Measurements from ENCODE around the gene ACTL7A.

ACTL7A gene

DNA sequence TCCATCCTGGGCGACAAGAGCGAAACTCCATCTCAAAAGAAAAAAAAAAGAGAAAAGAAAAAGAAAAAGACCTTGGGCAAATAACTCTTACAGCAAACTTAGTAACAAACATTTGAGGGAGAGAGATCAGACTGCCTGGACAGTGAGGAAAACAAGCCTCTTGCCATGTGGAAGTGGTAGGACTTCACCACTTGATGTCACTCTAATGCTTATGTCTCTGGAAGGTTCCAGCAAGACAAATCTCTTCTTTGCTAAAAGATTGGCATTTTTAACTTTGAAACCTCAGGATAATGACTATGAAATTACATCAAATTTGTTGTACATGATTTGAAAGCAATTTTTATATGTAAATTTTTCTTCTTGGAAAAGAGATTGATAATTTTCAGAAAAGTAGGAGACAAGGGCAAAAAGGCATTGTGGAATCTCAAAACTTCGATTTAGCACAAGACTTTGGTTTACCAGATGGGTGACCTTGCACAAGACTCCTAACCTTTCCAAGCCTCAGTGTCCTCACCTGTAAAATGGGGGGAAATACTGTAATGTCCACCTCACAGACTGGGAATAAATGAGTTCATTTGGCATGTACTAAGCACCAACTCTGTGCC, 11.7 kb upstream of the ACTL7A start:
- no peak for DNase-seq

DNA sequence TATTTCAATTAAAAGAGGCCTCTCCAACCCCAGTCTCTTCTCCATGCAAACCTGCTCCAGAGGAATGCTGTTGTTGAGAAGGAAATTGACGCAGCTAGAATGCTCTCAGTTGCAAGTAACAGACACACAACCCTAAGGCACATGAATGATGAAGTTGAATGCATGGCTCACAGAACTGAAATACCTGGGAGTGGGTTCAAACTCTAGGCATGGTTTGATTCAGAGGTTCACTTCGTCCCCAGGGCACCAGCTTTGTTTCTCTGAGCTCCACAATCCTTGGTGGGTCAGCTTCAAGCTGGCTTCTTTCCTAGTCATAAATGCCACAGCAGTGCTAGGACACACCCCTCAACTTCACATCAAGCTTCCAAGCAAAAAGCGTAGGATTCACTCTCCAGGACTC, 10.9 kb upstream of the ACTL7A start:
- no peak for DNase-seq

DNA sequence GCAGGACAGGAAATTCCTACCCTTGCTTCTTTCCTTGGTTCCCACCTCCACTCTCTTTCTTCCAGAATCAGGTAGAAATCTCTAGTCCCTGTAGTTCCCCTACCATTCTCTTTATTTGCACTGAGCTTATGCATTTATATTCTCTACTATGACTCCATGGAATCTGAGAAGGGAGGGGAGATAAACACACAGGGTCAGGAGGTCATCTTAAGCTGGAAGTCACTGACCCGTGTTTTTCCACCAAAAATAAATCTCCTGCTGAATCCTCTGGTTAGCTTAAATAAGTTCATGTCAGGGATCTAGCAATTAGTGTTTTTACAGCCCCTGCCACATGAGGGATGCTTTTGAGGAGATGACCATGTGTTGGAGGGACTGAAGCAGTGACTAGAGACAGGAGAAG, 10.0 kb upstream of the ACTL7A start:
- DNase-seq = no peak

DNA sequence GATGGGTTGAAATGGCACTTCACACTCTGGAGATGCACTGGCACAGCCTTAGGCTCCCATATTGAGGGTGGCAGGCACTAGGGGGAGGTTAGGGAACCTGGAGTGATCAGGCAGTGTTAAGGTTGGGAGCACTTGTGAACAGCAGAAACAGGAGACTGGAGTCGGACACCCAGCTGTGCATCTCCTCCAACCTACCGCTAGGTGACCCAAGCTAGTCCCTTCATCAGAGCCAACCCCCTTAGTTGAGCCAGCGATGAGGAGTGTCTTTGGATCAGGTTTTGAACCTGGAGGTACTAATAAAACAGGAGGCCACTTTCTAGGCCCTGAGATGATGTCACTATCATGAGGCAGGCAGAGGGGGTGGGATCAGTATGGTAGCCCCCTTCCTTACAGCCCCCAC, 8.0 kb upstream of the ACTL7A start:
- no peak for DNase-seq

DNA sequence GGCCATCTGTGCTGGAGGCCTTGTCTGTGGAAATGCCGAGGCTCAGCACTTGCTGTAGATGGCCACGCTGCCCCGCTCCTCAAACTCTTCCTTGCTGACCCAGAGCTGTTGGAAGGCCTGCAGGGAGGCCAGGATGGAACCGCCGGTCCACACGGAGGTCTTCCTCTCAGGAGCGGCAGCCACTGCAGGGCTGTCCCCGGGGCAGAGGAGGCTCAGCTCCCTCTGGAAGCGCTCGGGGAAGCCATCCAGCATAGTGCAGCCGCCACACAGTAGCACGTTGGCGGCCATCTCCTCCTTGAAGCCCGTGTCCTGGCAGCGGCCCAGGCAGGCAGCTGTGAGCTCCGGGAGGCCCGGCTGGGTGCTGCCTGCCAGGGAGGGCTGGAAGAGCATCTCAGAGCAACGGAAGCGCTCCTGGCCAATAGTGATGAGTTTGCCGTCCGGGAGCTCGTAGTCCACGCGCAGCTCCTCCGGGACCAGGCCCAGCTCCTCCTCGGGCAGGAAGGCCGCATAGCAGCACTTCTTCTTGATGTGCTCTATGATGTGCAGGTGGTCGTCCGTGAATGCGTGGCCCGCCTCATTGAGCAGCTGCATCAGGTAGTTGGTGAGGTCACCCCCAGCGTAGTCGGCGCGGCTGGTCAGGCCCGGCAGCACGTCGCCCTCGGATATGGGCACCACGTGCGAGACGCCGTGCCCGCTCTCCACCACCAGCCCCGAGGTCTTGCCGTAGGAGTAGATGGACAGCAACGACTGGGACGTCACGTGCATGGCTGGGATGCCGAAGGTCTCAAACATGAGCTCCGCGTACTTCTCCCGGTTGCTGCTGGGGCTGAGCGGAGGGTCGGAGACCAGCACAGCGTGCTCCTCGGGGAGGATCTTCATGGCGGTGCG, 7.2 kb upstream of the ACTL7A start:
- no peak for DNase-seq

DNA sequence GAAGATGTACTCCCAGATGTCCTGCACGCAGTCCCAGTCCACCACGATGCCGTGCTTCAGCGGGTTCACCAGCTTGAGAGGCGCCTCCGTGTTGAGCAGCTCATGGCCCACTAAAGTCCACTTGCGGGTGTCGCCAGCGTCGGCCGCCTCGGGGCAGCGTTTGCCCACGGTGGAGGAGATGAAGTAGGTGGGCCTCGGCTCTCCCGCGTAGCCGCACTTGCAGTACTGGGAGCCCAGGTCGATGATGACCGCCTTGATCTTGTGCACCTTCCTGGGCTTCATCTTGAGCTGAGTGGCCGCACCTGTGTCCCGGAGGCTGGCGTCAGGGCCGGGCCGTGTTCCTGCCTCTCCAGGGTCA, 6.6 kb upstream of the ACTL7A start:
- DNase-seq = no peak

DNA sequence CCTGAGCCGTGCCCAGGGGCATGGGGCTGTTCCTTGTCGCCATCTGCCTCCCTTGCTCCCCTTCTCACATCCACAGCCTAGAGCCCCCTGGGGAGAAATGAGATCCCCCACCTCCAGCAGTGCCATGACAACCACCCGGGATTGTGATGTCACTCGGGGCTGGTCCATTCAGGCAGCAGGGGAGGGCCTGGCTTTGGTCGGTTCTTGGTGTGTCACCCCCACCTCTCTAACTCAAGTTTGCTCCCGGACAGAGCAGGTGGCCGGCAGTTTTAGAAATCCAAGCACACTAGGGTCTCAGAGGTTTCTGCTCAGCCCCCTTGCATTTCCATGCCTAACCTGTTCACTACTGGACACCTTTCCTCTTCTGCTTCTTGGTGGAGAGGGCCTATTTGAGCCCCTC, 6.2 kb upstream of the ACTL7A start, which contains the start of gene ACTL7B:
Gene ACTL7B (minus strand): TSS at position 99 of the 400 bp plus-strand sequence. CDS start 56 bp downstream, at position 43.
- no peak for DNase-seq

DNA sequence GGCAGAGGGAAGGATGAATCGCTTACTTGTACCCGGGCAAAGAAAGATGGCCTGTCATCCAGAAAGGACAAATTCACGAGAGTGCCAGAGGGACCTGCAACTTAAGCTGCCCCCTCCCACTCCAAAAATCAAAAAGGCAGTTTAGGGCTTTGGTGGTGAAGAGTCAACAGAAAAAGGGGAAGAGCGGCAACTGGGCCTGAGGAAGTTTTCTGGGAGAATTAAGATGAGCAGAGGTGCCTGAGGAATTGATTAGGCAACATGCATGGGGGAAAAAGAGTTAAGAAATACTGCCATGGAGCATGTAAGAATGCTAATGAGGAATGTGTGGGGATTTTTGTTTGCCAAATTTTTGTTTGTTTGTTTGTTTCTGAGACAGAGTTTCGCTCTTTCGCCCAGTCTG, 4.5 kb upstream of the ACTL7A start:
- no peak for DNase-seq

DNA sequence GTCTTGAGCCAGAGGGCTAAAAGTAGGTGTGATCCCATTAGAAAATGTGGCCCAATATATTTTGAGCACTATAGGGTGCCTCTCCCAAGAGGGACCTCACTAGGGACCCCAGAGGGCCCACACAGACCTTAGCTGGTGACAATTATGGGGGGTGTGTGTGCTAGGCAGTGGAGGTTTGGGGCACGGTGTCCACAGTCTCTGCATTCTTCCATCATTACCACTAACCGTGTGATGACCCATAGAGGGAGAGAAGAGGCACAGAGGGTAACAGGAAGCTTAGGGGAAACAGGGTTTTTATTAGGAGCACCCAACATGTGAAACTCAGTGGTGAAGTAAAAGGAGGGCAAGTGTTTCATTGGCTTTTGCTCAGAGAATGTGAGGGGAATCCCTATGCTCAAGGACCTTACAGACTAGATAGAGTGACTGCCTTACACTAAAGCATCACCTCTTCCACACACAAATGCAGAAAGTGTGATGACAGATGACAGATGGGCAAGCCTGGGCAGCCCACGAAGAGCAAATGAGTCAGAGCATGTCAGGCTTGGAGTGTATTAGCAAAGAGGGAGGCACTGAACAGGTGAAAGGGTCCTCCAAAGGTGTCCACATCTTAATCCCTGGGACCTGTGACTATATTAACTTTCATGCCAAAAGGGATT, 2.5 kb upstream of the ACTL7A start:
- no peak for DNase-seq

DNA sequence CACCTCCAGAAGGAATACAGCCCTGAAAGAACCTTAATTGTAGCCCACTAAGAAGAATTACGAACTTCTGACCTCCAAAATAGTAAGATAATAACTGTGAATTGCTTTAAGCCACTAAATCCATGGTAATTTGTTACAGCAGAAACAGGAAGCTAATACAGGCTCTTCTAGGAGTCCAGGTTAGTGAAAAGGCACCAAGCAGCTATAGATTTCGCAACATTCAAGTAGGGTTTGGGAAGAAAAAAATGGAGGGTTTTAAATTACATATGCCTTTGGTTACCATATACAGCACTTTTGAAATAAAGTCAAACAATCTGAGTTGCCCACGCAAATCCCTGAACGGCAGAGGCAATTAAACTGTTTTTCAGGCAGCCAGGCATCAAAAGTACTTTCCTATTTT, 1.7 kb upstream of the ACTL7A start:
- DNase-seq = no peak

DNA sequence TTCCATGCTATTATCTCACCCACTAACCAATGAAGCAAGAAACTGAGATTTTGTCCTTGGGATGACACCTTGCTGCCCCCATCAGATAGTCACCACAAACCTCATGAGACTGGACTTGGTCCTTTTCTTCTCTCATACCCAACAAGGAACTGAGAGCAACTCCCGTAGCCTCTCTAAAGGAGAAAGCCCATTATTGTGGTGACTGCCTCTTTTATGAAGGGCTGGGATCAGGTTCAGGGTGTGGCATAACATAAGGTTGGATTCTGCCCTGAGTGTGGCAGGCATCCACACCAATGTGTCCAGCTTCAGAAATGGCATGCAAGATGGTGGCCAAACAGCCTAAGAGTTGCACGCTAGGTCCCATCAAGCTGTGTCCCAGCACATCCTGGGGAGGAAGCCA, 1.3 kb upstream of the ACTL7A start:
- DNase-seq = no peak

DNA sequence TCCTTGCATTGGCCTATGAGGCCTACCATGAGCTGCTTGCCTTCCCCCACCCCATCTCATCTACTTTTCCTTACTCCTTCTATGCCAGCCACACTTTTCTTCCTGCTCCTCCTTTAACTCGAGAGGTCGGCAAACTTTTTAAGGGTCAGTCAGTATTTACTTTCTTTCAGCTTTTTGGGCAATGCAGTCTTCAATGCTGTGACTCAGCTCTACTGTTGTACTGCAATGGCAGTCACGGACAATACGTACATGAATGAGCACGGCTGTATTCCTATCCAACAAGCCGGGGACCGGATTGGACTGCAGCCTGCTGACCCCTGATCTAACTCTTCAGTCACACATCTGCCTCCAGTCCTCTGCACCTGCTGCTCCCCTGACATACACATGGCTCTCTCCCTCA, 602 bp upstream of the ACTL7A start:
- no peak for DNase-seq

DNA sequence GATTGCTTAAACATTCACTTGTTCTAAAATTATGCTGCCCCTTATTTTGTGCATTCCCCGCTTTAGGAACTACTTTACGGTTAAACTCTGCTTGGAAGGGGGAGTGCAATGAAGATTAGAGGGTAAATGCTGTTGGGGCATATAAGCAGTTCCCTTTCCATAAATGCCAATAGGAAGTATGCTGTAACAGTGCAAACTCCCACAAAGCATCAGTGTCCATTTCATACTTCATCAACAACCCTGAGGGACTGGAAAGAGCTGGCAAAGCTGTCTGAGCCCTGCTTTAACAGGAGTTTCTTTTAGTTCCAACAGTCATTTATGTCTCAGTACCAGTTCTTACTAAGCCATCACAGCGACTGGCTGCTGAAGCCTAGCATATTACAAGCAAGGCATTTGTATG, 1.8 kb downstream of the ACTL7A start:
- no peak for DNase-seq

DNA sequence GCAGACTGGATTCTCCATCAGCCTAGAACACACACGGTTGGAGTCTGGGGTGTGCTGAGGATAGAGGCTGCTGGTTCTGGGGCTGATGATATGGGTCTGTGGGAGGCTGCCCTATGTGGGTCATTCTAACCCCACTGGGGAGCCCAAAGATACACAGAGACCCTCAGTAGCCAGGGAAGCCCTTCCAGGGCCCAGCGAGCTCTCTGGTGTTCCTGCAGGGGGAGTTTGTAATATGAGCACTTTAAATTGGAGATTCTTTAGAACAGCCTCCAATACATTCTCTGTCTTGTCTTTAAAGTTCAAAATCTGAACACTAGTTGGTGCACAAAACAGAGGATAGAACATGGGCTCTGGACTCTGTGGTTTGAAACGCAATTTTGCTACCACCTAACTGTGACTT, 2.4 kb downstream of the ACTL7A start:
- DNase-seq = no peak

DNA sequence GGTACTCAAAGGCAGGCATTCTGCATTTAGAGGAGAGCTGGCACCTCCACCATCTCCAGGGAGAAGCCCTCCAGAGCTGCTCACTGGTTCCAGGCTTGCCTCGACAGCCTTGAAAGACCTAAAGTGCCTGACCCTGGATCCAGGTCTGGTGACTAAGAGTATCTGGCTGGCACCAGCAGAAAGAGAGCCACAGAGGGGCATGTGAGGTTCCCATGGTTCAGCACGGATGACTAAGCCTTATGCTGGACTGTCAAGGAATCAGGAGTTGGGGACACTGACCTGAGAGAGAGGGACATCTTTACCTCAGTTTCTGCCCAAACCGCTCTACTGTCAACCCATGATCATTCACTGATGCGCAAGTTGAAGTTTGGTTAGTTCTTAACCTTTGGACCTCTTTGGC, 3.0 kb downstream of the ACTL7A start:
- DNase-seq = no peak

DNA sequence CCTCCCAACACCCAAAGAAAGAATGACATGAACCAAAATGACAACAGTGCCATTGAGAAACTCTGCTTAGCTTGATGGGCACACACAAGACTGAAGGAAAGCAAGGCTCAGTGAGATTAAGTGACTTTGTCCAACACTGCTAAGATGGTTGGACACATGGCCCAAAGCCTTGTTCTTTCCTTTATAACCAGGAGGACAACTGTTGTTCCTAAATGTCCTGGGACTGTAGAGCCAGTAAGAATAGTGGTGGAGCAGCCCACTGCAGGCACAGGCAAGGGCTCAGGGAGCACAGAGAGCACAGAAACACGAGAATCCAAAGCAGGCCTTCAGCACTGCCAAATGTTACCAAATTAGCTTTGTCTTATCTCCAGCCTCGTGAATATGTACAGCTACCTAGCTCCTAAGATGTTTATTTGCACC, 3.9 kb downstream of the ACTL7A start:
- no peak for DNase-seq

DNA sequence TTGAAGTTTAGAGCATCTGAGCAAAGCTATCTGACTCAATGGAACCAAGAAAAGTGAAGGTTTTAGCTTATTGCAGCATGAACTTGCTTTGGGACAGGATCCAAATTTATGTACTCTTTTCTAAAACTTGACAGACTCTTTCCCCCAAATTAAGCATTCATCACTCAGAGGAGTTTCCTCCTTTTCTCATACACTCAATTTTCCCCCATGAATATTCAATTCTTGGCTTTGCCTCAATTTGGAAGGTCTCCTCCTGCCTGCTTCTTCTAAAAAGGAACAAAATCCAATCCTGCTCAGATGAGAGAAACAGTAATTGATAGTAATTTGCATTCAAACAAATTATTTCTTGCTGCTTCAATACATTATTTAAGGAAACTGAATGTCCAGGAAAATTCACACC, 5.0 kb downstream of the ACTL7A start:
- DNase-seq = no peak

DNA sequence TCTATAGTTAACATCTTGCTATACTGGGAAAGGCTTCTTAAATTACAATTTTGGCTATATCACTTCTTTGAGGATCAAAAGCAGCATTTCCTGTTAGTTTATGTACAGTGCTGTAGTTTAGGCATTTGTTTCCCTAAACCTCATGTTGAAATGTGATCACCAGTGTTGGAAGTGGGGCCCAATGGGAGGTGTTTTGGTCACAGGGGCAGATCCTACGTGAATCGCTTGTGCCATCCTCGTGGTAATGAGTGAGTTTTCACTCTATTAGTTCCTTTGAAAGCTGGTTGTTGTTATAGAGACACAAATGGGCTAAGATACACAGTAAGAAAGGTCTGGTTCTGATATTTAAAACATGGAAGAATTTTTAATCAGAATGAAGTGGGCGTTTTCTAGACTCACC, 5.8 kb downstream of the ACTL7A start:
- DNase-seq = no peak

DNA sequence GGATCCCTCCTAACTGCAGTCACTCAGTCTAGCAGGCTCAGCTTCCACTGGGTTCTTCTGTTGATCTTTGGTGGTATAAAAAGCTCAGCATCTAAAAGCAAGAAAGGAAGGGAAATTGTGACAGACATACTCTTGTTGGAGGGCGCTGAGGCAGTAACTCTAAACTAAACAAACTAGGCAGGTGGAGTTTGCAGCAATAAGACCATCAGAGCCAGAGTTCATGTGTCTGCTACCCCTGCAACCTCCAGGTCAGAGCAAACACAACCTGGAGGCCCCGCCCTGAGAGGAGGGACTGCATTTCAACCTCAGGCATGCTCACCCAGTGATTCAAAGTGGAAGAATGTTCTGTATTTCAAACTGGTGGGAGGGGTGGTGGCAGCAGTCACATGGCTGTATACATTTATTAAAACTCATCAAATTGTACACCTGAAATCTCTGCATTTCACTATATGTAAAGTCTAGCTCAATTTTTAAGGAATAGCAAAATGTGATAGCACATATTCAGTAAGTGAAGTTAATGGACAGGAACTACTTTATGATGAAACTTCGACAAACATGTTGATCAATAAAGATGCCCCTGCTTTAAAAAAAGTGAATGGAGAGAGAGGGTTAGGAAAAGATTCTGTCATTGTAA, 7.1 kb downstream of the ACTL7A start:
- no peak for DNase-seq

DNA sequence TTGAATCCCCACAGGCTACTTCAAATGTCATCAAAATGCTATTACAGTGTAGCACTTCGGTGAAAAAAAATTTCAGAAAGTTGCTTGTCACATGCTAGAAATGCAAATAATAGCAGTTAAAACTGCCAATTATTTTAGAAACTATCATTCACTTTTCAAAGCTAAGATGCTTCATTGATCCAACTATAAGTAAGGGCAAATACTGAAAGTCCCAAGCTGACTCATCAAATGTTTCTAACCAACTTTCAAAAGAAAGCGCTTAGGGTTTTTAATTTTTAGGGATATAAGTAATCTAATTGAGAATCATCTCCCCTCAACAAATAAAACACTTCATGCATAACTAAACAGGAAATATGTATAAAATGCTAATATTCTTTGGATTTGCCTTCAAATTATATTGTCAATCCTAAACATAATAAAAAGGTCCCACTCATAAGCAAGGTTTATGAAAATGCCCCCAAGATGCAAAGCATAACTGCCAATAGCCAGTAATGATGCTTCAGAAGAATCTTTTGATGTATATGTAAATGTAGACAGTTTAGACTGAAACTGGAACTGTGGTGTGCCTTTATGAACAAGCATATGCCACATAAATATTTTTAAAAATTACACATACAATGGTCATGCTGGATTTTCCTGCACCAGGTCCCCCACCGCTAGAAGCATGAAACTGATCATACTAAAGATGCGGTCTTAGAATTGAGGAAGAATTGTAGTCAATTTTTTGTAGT, 12.2 kb downstream of the ACTL7A start:
- DNase-seq = no peak

DNA sequence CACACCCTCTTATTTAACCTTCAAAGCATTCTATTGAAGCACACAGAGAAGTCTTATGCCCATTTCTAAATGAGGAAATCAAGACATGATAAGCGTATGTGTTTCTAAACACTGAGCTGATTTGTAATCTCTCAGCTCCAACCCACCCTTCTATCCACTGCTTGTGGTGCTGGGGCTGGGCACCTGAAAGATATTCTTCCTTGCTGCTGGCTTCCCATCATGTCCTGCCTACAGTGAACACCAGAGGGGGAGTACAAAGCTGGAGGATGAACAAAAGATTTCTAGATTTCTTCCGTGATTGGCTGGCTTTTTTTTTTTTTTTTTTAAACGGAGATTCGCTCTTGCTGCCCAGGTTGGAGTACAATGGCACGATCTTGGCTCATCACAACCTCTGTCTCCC, 14.4 kb downstream of the ACTL7A start:
- DNase-seq = no peak

DNA sequence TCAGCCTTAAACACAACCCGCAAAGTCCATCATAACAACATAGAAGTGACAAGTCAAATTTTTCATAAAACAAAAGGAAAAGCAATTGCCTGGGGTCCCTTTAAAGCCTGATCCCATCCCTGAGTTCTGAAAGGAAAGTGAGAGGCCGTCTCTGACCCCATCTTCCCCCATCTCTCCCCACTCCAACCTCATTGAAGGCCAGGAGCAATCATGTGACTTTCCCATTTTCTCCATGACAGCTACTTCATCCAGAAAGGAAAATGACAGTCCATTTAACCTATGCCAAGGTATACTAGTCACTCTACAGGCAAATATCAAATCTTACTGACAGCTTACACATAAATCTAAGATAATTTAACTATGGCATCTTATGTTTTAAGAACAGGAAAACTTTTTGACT, 15.5 kb downstream of the ACTL7A start:
- DNase-seq = no peak

DNA sequence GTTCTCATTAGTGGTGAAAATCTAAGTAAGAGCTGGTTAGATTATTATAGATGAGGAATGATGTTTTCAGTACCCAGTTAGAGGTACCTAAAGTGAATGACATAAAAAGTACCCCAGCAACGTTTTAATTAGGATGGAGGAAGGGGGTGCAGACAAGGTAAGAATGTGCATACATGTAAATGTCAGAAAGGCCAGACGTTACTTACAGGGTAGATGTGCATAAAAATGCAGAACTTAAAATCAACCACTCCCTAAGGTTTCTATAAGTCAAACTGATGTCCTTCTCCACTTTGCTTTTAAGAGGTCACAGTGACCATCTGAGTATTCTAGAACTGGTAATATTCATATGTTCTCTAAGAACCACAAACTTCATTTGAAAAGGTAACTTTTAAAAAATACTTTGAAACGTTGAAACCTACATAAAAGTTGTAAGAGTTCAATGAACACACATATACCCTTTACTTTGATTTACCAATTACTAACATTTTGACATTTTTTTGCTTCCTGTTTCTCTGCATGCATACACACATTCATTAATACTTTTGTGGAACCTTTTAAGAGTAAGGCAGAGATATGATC, 18.8 kb downstream of the ACTL7A start:
- DNase-seq = no peak

Measured in KG1 (cell line).